H9 (cell line): ENCODE results near the gene PDE3B. TPM values are rescaled to one million over a fixed set of nuclear protein-coding genes. Genes with fewer than 3 reads are reported as not detected.

Experiments used
- DNase-seq: peaks from one replicate; pipeline ENCODE4 v3.0.0-alpha.2; 2017
- H2AFZ ChIP-seq: one replicate; pipeline ENCODE4 v1.6.1; 2013; ENCODE audit warnings: mild to moderate bottlenecking, low read length, control low read depth, moderate library complexity
- H2AK5ac ChIP-seq: 2 replicates; pipeline ENCODE4 v1.6.1; 2013; ENCODE audit warnings: low read length, control low read depth, mixed read lengths; ENCODE audit not compliant: insufficient read length
- H2BK120ac ChIP-seq: one replicate; pipeline ENCODE4 v1.6.1; 2013; ENCODE audit warnings: low read depth, mild to moderate bottlenecking, low read length, control low read depth, inconsistent platforms; ENCODE audit not compliant: poor library complexity, severe bottlenecking
- H2BK12ac ChIP-seq: 2 replicates; pipeline ENCODE4 v1.6.1; 2013; ENCODE audit warnings: low read length, control low read depth, mixed read lengths, low read depth; ENCODE audit not compliant: insufficient read length
- H2BK15ac ChIP-seq: 2 replicates; pipeline ENCODE4 v1.6.1; 2013; ENCODE audit warnings: low read depth, low read length, control low read depth
- H2BK20ac ChIP-seq: one replicate; pipeline ENCODE4 v1.6.1; 2013; ENCODE audit warnings: low read depth, mild to moderate bottlenecking, low read length, control low read depth, inconsistent platforms; ENCODE audit not compliant: poor library complexity, severe bottlenecking
- H2BK5ac ChIP-seq: 2 replicates; pipeline ENCODE4 v1.6.1; 2013; ENCODE audit warnings: low read length, control low read depth, mixed read lengths; ENCODE audit not compliant: insufficient read length
- H3K14ac ChIP-seq: 2 replicates; pipeline ENCODE4 v1.6.1; 2013; ENCODE audit warnings: low read length, control low read depth; ENCODE audit not compliant: insufficient read depth
- H3K18ac ChIP-seq: 2 replicates; pipeline ENCODE4 v1.6.1; 2013; ENCODE audit warnings: low read depth, mild to moderate bottlenecking, mixed read lengths, low read length, control low read depth; ENCODE audit not compliant: insufficient read length
- H3K23ac ChIP-seq: 2 replicates; pipeline ENCODE4 v1.6.1; 2013; ENCODE audit warnings: low read length, control low read depth, mixed read lengths, low read depth; ENCODE audit not compliant: insufficient read length
- H3K23me2 ChIP-seq: 2 replicates; pipeline ENCODE4 v1.6.1; 2013; ENCODE audit warnings: low read depth, mild to moderate bottlenecking, mixed read lengths, low read length, control low read depth; ENCODE audit not compliant: insufficient read length, poor library complexity, severe bottlenecking
- H3K27ac ChIP-seq: 2 replicates; pipeline ENCODE4 v1.5.1; 2013; ENCODE audit warnings: low read length, control low read depth, mixed read lengths, low read depth; ENCODE audit not compliant: insufficient read length
- H3K27me3 ChIP-seq: 2 replicates; pipeline ENCODE4 v1.6.1; 2013; ENCODE audit warnings: low read length, control low read depth, inconsistent platforms; ENCODE audit not compliant: insufficient read depth
- H3K4ac ChIP-seq: 2 replicates; pipeline ENCODE4 v1.6.1; 2013; ENCODE audit warnings: low read depth, mild to moderate bottlenecking, control low read depth, inconsistent platforms, low read length, moderate library complexity
- H3K4me1 ChIP-seq: 2 replicates; pipeline ENCODE4 v1.6.1; 2013; ENCODE audit warnings: low read length, control low read depth, inconsistent platforms; ENCODE audit not compliant: insufficient read depth
- H3K4me2 ChIP-seq: 2 replicates; pipeline ENCODE4 v1.6.1; 2013; ENCODE audit warnings: low read length, control low read depth, mixed read lengths; ENCODE audit not compliant: insufficient read length, insufficient read depth
- H3K56ac ChIP-seq: 2 replicates; pipeline ENCODE4 v1.6.1; 2013; ENCODE audit warnings: low read depth, mild to moderate bottlenecking, mixed read lengths, low read length, control low read depth; ENCODE audit not compliant: insufficient read length
- H3K79me1 ChIP-seq: 2 replicates; pipeline ENCODE4 v1.6.1; 2013; ENCODE audit warnings: low read depth, mild to moderate bottlenecking, moderate library complexity, low read length, control low read depth, inconsistent platforms; ENCODE audit not compliant: insufficient read depth, poor library complexity, severe bottlenecking
- H3K79me2 ChIP-seq: 2 replicates; pipeline ENCODE4 v1.6.1; 2013; ENCODE audit warnings: low read length, control low read depth, inconsistent platforms; ENCODE audit not compliant: insufficient read depth
- H3K9ac ChIP-seq: 2 replicates; pipeline ENCODE4 v1.6.1; 2013; ENCODE audit warnings: low read length, control low read depth, mixed read lengths; ENCODE audit not compliant: insufficient read length; ENCODE audit errors: extremely low read depth
- H3K9me3 ChIP-seq: one replicate; pipeline ENCODE4 v1.6.1; 2013; ENCODE audit warnings: low read depth, low read length, inconsistent platforms; ENCODE audit not compliant: control insufficient read depth
- H3T11ph ChIP-seq: one replicate; pipeline ENCODE4 v1.6.1; 2013; ENCODE audit warnings: mild to moderate bottlenecking, low read length, control low read depth, inconsistent platforms
- H4K20me1 ChIP-seq: one replicate; pipeline ENCODE4 v1.6.1; 2013; ENCODE audit not compliant: control insufficient read depth, insufficient read length, insufficient read depth
- H4K5ac ChIP-seq: 2 replicates; pipeline ENCODE4 v1.6.1; 2013; ENCODE audit warnings: low read depth, mild to moderate bottlenecking, mixed read lengths, low read length, control low read depth; ENCODE audit not compliant: insufficient read length
- H4K8ac ChIP-seq: replicated peaks from 2 replicates; pipeline ENCODE4 v1.6.1; 2013; ENCODE audit warnings: low read length, control low read depth, mixed read lengths, low read depth; ENCODE audit not compliant: insufficient read length
- H4K91ac ChIP-seq: 2 replicates; pipeline ENCODE4 v1.6.1; 2013; ENCODE audit warnings: low read depth, mild to moderate bottlenecking, moderate library complexity, mixed read lengths, low read length, control low read depth; ENCODE audit not compliant: insufficient read length
- H3K27ac Mint-ChIP-seq, 3 experiments: 2 replicates in 2 of 3; 3 replicates in 1 of 3; pipeline ENCODE4 v1.8.0; 2020 to 2021; ENCODE audit warnings: mixed read lengths in 3 of 3, mild to moderate bottlenecking in 1 of 3, moderate library complexity in 1 of 3
- H3K27me3 Mint-ChIP-seq: 2 replicates; pipeline ENCODE4 v1.8.0; 2021; ENCODE audit warnings: low read depth, mild to moderate bottlenecking, moderate library complexity, mixed read lengths
- H3K36me3 Mint-ChIP-seq, 3 experiments: 2 replicates in 2 of 3; 3 replicates in 1 of 3; pipeline ENCODE4 v1.8.0; 2020 to 2021; ENCODE audit warnings: low read depth in 3 of 3, mixed read lengths in 3 of 3; ENCODE audit not compliant: insufficient read depth in 1 of 3
- H3K4me1 Mint-ChIP-seq, 2 experiments: 2 replicates each; pipeline ENCODE4 v1.8.0; 2020; ENCODE audit warnings: mixed read lengths in 2 of 2
- H3K4me3 Mint-ChIP-seq, 2 experiments: 2 replicates in 1 of 2; 3 replicates in 1 of 2; pipeline ENCODE4 v1.8.0; 2020 to 2021; ENCODE audit warnings: mild to moderate bottlenecking in 2 of 2, mixed read lengths in 2 of 2, moderate library complexity in 1 of 2
- H3K9me3 Mint-ChIP-seq, 2 experiments: 2 replicates in 1 of 2; 3 replicates in 1 of 2; pipeline ENCODE4 v1.8.0; 2020; ENCODE audit warnings: mild to moderate bottlenecking in 2 of 2, mixed read lengths in 2 of 2, moderate library complexity in 1 of 2
- WGBS: extraction: QIAGEN DNeasy Blood & Tissue Kit; methylation state at CpG from one replicate; pipeline ENCODE4 v1.1.7; 2013; ENCODE audit warnings: missing lambda C conversion rate, low lambda C conversion rate, mixed read lengths; ENCODE audit not compliant: insufficient read length; ENCODE audit errors: extremely low coverage; 5-methylcytosine and 5-hydroxymethylcytosine counted together
- total RNA-seq: library from RNA; stranded (reverse); gene quantifications from 2 replicates; pipeline ENCODE4 v1.2.1, GENCODE V29; 2021
- TF ChIP-seq, protein P1 (sequence below): fragments of 200-600 bp; sonication (generic); conservative IDR thresholded peaks from 3 replicates; pipeline ENCODE4 v1.8.0; 2021; ENCODE audit warnings: antibody characterized with exemption, mild to moderate bottlenecking

The PDE3B gene
- total RNA-seq, 1 experiment from 2014 or later, result 6.6 TPM

DNA sequence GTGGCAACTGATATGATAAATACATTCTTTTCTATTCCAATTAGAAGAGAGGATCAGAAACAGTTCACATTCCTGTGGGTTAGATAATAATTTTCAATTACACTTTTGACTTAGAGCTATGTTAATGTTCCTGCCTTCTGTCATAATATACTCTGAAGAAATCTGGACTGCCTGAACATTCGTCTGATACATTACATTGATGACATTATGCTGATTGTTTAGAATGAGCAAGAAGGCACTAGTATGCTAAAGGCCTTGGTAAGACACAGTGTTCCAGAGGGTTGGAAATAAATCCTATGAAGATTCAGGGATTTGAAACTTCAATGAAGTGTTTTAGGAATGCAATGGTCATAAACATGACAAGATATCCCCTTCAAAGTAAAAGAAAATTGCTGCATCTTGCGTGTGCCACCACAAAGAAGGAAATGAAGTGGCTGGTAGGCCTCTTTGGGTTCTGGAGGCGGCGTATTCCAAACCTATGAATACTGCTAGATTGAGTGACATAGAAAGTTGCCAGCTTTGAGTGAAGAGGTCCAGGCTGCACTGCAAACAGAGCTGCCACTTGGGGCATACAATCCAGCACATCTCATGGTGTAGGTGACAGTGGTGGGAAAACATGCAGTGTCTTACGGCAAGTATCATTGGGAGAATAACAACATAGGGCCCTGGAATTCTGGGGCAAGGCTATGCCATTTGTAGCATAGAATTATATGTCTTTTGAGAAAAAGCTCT is 21.2 kb upstream of the PDE3B start:
- Histone ChIP-seq H2BK15ac (no peak overlapping the region), H3K79me1 (no peaks in the 10 kb centered on the region), H2BK12ac (no peak overlapping the region), H3K23ac (no peak overlapping the region), H3K56ac (no peak overlapping the region), H4K5ac (no peak overlapping the region), H2BK120ac (no peak overlapping the region), H3K4ac (no peak overlapping the region), H3K27ac (no peak overlapping the region), H3T11ph (no peak overlapping the region), H2AFZ (no peak overlapping the region), H3K9me3 (no peaks in the 10 kb centered on the region), H3K14ac (no peak overlapping the region), H3K9ac (no peak overlapping the region), H4K20me1 (no peaks in the 10 kb centered on the region), H2AK5ac (no peak overlapping the region), H2BK20ac (no peak overlapping the region), H4K8ac (no peak overlapping the region), H3K23me2 (no peaks in the 10 kb centered on the region), H2BK5ac (no peak overlapping the region), H3K4me1 (no peaks in the 10 kb centered on the region), H3K18ac (no peak overlapping the region), H3K79me2 (no peaks in the 10 kb centered on the region), H3K4me2 (no peak overlapping the region), H3K27me3 (no peaks in the 10 kb centered on the region), H4K91ac (no peak overlapping the region)
- Mint-ChIP-seq H3K4me3 (no peak overlapping the region), H3K36me3 (no peaks in the 10 kb centered on the region), H3K27ac (no peak overlapping the region), H3K27me3 (no peaks in the 10 kb centered on the region), H3K4me1 (no peaks in the 10 kb centered on the region), H3K9me3 (no peaks in the 10 kb centered on the region)
- no peak for DNase-seq
- WGBS, result no CpG with 5 or more reads among the region's 5 CpGs
- TF ChIP-seq, protein P1, sequence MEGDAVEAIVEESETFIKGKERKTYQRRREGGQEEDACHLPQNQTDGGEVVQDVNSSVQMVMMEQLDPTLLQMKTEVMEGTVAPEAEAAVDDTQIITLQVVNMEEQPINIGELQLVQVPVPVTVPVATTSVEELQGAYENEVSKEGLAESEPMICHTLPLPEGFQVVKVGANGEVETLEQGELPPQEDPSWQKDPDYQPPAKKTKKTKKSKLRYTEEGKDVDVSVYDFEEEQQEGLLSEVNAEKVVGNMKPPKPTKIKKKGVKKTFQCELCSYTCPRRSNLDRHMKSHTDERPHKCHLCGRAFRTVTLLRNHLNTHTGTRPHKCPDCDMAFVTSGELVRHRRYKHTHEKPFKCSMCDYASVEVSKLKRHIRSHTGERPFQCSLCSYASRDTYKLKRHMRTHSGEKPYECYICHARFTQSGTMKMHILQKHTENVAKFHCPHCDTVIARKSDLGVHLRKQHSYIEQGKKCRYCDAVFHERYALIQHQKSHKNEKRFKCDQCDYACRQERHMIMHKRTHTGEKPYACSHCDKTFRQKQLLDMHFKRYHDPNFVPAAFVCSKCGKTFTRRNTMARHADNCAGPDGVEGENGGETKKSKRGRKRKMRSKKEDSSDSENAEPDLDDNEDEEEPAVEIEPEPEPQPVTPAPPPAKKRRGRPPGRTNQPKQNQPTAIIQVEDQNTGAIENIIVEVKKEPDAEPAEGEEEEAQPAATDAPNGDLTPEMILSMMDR, result no peak
